GM23338 (cell line): ENCODE results near the gene SYNPR. TPM values are rescaled to one million over a fixed set of nuclear protein-coding genes. Genes with fewer than 3 reads are reported as not detected.

Source experiments
- ATAC-seq: fragments of 200-7000 bp; cut with Tn5 transposase; 3 replicates; pipeline ENCODE4 v1.9.1; 2020
- DNase-seq: peaks from one replicate; pipeline ENCODE4 v3.0.0-alpha.2; 2015; ENCODE audit warnings: low spot score
- H2AFZ ChIP-seq: fragments of 200-600 bp; sonication (generic); 2 replicates; pipeline ENCODE4 v1.8.0; 2016; ENCODE audit warnings: antibody characterized with exemption, mild to moderate bottlenecking, moderate library complexity
- H3F3A ChIP-seq: fragments of 200-600 bp; sonication (generic); replicated peaks from 2 replicates; pipeline ENCODE4 v1.8.0; 2017; ENCODE audit warnings: antibody characterized with exemption, mixed run types, low read depth
- H3K27ac ChIP-seq: fragments of 200-600 bp; sonication (generic); 2 replicates; pipeline ENCODE4 v1.6.1; 2016; ENCODE audit warnings: low read depth
- H3K27me3 ChIP-seq: fragments of 200-600 bp; sonication (generic); 2 replicates; pipeline ENCODE4 v1.8.0; 2016; ENCODE audit warnings: mild to moderate bottlenecking, mixed run types, moderate library complexity; ENCODE audit not compliant: insufficient read depth
- H3K36me3 ChIP-seq: fragments of 200-600 bp; sonication (generic); 2 replicates; pipeline ENCODE4 v1.8.0; 2016; ENCODE audit warnings: mild to moderate bottlenecking; ENCODE audit not compliant: insufficient read depth
- H3K4me1 ChIP-seq: fragments of 200-600 bp; sonication (generic); 2 replicates; pipeline ENCODE4 v1.8.0; 2016; ENCODE audit warnings: mild to moderate bottlenecking, moderate library complexity; ENCODE audit not compliant: insufficient read depth
- H3K4me2 ChIP-seq: fragments of 200-600 bp; sonication (generic); 2 replicates; pipeline ENCODE4 v1.7.1; 2017; ENCODE audit warnings: mixed run types
- H3K4me3 ChIP-seq: fragments of 200-600 bp; sonication (generic); 2 replicates; pipeline ENCODE4 v1.6.1; 2016; ENCODE audit warnings: mixed run types
- H3K79me2 ChIP-seq: fragments of 200-600 bp; sonication (generic); replicated peaks from 2 replicates; pipeline ENCODE4 v1.8.0; 2017; ENCODE audit warnings: mild to moderate bottlenecking; ENCODE audit not compliant: insufficient read depth
- H3K9me2 ChIP-seq: fragments of 200-600 bp; sonication (generic); 2 replicates; pipeline ENCODE4 v1.8.0; 2017; ENCODE audit not compliant: insufficient read depth
- H4K20me1 ChIP-seq: fragments of 200-600 bp; sonication (generic); replicated peaks from 2 replicates; pipeline ENCODE4 v1.8.0; 2017; ENCODE audit warnings: mild to moderate bottlenecking; ENCODE audit not compliant: insufficient read depth
- H3K27ac Mint-ChIP-seq: 2 replicates; pipeline ENCODE4 v1.8.0; 2020; ENCODE audit warnings: inconsistent platforms, mild to moderate bottlenecking, moderate library complexity, mixed read lengths
- H3K27me3 Mint-ChIP-seq: 3 replicates; pipeline ENCODE4 v1.8.0; 2022; ENCODE audit warnings: low read depth, mild to moderate bottlenecking, moderate library complexity, mixed read lengths, inconsistent platforms; ENCODE audit not compliant: insufficient read depth, poor library complexity
- H3K36me3 Mint-ChIP-seq: 3 replicates; pipeline ENCODE4 v1.8.0; 2021; ENCODE audit warnings: low read depth, mild to moderate bottlenecking, inconsistent platforms, moderate library complexity, mixed read lengths
- H3K4me1 Mint-ChIP-seq: 3 replicates; pipeline ENCODE4 v1.8.0; 2020; ENCODE audit warnings: mild to moderate bottlenecking, inconsistent platforms, mixed read lengths
- H3K4me3 Mint-ChIP-seq: 3 replicates; pipeline ENCODE4 v1.8.0; 2021; ENCODE audit warnings: moderate library complexity, mild to moderate bottlenecking, inconsistent platforms, mixed read lengths
- H3K9me3 Mint-ChIP-seq: 3 replicates; pipeline ENCODE4 v1.8.0; 2020; ENCODE audit warnings: moderate library complexity, mild to moderate bottlenecking, inconsistent platforms, mixed read lengths
- CREB1 ChIP-seq: fragments of 250-450 bp; sonication (Bioruptor Pico); IDR thresholded peaks from 2 replicates; pipeline ENCODE4 v1.5.0; 2020; ENCODE audit warnings: low read depth, mild to moderate bottlenecking, moderate library complexity
- EZH2 ChIP-seq: fragments of 200-600 bp; sonication (generic); IDR thresholded peaks from one replicate; pipeline ENCODE4 v1.8.0; 2017; ENCODE audit warnings: antibody characterized with exemption, mild to moderate bottlenecking, low read depth; ENCODE audit not compliant: unreplicated experiment
- EZH2phosphoT487 ChIP-seq: fragments of 200-600 bp; sonication (generic); IDR thresholded peaks from one replicate; pipeline ENCODE4 v1.8.1; 2018; ENCODE audit warnings: antibody characterized with exemption; ENCODE audit not compliant: unreplicated experiment
- JUNB ChIP-seq: IDR thresholded peaks from one replicate; pipeline ENCODE4 v1.6.1; 2016; ENCODE audit warnings: antibody characterized with exemption; ENCODE audit not compliant: unreplicated experiment
- NANOG ChIP-seq: IDR thresholded peaks from 2 replicates; pipeline ENCODE4 v1.6.1; 2016; ENCODE audit warnings: antibody characterized with exemption, borderline replicate concordance
- POLR2AphosphoS5 ChIP-seq: IDR thresholded peaks from 2 replicates; pipeline ENCODE4 v1.6.1; 2016; ENCODE audit warnings: antibody characterized with exemption, low read depth
- STAT1 ChIP-seq: IDR thresholded peaks from one replicate; pipeline ENCODE4 v1.6.1; 2016; ENCODE audit warnings: antibody characterized with exemption; ENCODE audit not compliant: unreplicated experiment
- ZNF114 ChIP-seq: fragments of 250-450 bp; sonication (Bioruptor Pico); IDR thresholded peaks from 2 replicates; pipeline ENCODE4 v1.5.0; 2020; ENCODE audit warnings: mild to moderate bottlenecking, moderate library complexity
- ZNF331 ChIP-seq: fragments of 250-450 bp; sonication (Bioruptor Pico); IDR thresholded peaks from 2 replicates; pipeline ENCODE4 v1.5.0; 2020; ENCODE audit warnings: low read depth, mild to moderate bottlenecking, moderate library complexity
- polyA plus RNA-seq: library from polyadenylated mRNA; unstranded; fragments of >200 nt; fragmentation: Nextera tagmentation; extraction: Ambion mirVana; gene quantifications from 2 replicates; pipeline ENCODE4 v1.2.1, GENCODE V29; 2016
- total RNA-seq: library from RNA; depleted of rRNA; stranded (reverse); fragments of >200 nt; shearing (Covaris generic); gene quantifications from 2 replicates; pipeline ENCODE4 v1.2.3, GENCODE V29; 2014
- TF ChIP-seq, protein P1 (sequence below): IDR thresholded peaks from 2 replicates; pipeline ENCODE4 v1.6.1; 2016; ENCODE audit warnings: antibody characterized with exemption
- TF ChIP-seq, protein P2 (sequence below): fragments of 250-450 bp; sonication (Bioruptor Pico); IDR thresholded peaks from 2 replicates; pipeline ENCODE4 v1.5.0; 2020; ENCODE audit warnings: mild to moderate bottlenecking, moderate library complexity
- TF ChIP-seq, protein P3 (sequence below), 2 experiments: fragments of 200-600 bp in 1 of 2; sonication (generic) in 1 of 2; conservative IDR thresholded peaks; 2 replicates each; pipeline versions ENCODE4 v1.5.1 to v1.6.1; 2016 to 2017; ENCODE audit warnings: antibody characterized with exemption in 2 of 2, low read depth in 2 of 2, mild to moderate bottlenecking in 2 of 2, moderate library complexity in 1 of 2
- TF ChIP-seq, protein P4 (sequence below): IDR thresholded peaks from one replicate; pipeline ENCODE4 v1.6.1; 2018; ENCODE audit warnings: antibody characterized with exemption; ENCODE audit not compliant: unreplicated experiment

Gene SYNPR
- total and polyA plus RNA-seq, 2 experiments from 2014 or later: 0.38 to 0.55 TPM

DNA sequence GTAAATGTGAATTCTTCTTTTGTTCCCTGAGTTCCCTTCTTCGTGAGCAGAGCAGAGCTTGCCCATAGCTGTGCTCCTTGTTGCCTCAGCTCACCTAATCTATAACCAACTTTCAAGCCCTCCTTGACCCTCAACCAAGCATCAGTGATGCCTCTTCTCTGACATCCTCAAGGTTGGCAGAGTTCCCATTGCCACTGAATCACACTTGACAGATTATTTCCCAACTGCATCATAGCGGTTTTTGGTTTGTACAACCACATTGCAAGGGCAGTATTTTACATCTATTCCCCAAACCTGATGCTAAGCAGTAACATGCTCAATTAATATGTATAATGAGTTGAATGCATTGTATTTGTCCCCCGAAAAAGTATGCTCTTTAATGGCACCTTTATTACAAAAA is 241.3 kb downstream of the SYNPR start (continued):
- TF ChIP-seq EZH2: no peak

DNA sequence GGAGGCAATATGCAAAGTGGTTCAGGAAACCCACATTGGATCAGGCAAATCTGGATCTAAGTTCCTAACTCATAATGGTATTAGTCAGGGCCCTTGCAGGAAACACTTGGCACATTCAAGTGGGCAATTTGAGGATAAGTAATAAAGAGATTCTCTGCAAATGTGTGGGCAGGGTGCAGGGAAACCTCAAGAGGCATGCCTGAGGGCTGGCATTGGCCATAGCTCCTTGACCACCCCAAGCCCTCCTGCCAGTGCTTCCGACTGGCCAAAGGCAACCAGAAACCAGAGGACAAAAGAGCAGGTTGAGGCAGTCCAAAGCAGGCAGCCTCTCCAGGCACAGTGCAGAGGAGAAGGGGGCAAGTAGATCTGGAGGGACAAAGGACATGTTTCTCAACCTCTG is 243.5 kb downstream of the SYNPR start:
- H3K27ac Mint-ChIP-seq: no peak overlapping the region

More for the DNA sequence above, 243.5 kb downstream of the SYNPR start:
- no peaks in the 10 kb centered on the region for H3F3A ChIP-seq
- Mint-ChIP-seq H3K9me3 (no peaks in the 10 kb centered on the region), H3K4me1 (peaks cover 7% of the 10 kb centered on the region), H3K4me3 (no peak overlapping the region), H3K36me3 (no peaks in the 10 kb centered on the region), H3K27me3 (peaks cover 2% of the 10 kb centered on the region)
- no peaks in the 10 kb centered on the region for H3K36me3 ChIP-seq
- no peak overlapping the region for H3K27ac ChIP-seq
- H3K79me2 ChIP-seq: no peaks in the 10 kb centered on the region
- H3K4me1 ChIP-seq: peaks cover 9% of the 10 kb centered on the region
- no peak overlapping the region for H3K4me3 ChIP-seq
- H2AFZ ChIP-seq: no peak overlapping the region
- no peak for ATAC-seq
- no peaks in the 10 kb centered on the region for H3K9me2 ChIP-seq
- no peak overlapping the region for H3K4me2 ChIP-seq
- TF ChIP-seq, protein P1, sequence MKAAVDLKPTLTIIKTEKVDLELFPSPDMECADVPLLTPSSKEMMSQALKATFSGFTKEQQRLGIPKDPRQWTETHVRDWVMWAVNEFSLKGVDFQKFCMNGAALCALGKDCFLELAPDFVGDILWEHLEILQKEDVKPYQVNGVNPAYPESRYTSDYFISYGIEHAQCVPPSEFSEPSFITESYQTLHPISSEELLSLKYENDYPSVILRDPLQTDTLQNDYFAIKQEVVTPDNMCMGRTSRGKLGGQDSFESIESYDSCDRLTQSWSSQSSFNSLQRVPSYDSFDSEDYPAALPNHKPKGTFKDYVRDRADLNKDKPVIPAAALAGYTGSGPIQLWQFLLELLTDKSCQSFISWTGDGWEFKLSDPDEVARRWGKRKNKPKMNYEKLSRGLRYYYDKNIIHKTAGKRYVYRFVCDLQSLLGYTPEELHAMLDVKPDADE: no peak
- no peak for TF ChIP-seq EZH2phosphoT487
- TF ChIP-seq EZH2: no peak
- TF ChIP-seq CREB1: no peak
- TF ChIP-seq JUNB: no peak
- TF ChIP-seq ZNF114 (CRISPR knock-in tag): no peak
- TF ChIP-seq POLR2AphosphoS5: no peak
- TF ChIP-seq, protein P2, sequence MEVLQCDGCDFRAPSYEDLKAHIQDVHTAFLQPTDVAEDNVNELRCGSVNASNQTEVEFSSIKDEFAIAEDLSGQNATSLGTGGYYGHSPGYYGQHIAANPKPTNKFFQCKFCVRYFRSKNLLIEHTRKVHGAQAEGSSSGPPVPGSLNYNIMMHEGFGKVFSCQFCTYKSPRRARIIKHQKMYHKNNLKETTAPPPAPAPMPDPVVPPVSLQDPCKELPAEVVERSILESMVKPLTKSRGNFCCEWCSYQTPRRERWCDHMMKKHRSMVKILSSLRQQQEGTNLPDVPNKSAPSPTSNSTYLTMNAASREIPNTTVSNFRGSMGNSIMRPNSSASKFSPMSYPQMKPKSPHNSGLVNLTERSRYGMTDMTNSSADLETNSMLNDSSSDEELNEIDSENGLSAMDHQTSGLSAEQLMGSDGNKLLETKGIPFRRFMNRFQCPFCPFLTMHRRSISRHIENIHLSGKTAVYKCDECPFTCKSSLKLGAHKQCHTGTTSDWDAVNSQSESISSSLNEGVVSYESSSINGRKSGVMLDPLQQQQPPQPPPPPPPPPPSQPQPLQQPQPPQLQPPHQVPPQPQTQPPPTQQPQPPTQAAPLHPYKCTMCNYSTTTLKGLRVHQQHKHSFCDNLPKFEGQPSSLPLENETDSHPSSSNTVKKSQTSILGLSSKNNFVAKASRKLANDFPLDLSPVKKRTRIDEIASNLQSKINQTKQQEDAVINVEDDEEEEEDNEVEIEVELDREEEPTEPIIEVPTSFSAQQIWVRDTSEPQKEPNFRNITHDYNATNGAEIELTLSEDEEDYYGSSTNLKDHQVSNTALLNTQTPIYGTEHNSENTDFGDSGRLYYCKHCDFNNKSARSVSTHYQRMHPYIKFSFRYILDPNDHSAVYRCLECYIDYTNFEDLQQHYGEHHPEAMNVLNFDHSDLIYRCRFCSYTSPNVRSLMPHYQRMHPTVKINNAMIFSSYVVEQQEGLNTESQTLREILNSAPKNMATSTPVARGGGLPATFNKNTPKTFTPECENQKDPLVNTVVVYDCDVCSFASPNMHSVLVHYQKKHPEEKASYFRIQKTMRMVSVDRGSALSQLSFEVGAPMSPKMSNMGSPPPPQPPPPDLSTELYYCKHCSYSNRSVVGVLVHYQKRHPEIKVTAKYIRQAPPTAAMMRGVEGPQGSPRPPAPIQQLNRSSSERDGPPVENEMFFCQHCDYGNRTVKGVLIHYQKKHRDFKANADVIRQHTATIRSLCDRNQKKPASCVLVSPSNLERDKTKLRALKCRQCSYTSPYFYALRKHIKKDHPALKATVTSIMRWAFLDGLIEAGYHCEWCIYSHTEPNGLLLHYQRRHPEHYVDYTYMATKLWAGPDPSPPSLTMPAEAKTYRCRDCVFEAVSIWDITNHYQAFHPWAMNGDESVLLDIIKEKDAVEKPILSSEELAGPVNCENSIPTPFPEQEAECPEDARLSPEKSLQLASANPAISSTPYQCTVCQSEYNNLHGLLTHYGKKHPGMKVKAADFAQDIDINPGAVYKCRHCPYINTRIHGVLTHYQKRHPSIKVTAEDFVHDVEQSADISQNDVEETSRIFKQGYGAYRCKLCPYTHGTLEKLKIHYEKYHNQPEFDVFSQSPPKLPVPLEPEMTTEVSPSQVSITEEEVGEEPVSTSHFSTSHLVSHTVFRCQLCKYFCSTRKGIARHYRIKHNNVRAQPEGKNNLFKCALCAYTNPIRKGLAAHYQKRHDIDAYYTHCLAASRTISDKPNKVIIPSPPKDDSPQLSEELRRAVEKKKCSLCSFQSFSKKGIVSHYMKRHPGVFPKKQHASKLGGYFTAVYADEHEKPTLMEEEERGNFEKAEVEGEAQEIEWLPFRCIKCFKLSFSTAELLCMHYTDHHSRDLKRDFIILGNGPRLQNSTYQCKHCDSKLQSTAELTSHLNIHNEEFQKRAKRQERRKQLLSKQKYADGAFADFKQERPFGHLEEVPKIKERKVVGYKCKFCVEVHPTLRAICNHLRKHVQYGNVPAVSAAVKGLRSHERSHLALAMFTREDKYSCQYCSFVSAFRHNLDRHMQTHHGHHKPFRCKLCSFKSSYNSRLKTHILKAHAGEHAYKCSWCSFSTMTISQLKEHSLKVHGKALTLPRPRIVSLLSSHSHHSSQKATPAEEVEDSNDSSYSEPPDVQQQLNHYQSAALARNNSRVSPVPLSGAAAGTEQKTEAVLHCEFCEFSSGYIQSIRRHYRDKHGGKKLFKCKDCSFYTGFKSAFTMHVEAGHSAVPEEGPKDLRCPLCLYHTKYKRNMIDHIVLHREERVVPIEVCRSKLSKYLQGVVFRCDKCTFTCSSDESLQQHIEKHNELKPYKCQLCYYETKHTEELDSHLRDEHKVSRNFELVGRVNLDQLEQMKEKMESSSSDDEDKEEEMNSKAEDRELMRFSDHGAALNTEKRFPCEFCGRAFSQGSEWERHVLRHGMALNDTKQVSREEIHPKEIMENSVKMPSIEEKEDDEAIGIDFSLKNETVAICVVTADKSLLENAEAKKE (CRISPR knock-in tag): no peak
- TF ChIP-seq, protein P3, sequence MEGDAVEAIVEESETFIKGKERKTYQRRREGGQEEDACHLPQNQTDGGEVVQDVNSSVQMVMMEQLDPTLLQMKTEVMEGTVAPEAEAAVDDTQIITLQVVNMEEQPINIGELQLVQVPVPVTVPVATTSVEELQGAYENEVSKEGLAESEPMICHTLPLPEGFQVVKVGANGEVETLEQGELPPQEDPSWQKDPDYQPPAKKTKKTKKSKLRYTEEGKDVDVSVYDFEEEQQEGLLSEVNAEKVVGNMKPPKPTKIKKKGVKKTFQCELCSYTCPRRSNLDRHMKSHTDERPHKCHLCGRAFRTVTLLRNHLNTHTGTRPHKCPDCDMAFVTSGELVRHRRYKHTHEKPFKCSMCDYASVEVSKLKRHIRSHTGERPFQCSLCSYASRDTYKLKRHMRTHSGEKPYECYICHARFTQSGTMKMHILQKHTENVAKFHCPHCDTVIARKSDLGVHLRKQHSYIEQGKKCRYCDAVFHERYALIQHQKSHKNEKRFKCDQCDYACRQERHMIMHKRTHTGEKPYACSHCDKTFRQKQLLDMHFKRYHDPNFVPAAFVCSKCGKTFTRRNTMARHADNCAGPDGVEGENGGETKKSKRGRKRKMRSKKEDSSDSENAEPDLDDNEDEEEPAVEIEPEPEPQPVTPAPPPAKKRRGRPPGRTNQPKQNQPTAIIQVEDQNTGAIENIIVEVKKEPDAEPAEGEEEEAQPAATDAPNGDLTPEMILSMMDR (conservative IDR thresholded peaks at IDR 0.05; ENCODE audit: low read depth in 2 of 2): no peak
- TF ChIP-seq NANOG: no peak
- no peak for TF ChIP-seq STAT1
- TF ChIP-seq ZNF331 (CRISPR knock-in tag): no peak
- TF ChIP-seq, protein P4, sequence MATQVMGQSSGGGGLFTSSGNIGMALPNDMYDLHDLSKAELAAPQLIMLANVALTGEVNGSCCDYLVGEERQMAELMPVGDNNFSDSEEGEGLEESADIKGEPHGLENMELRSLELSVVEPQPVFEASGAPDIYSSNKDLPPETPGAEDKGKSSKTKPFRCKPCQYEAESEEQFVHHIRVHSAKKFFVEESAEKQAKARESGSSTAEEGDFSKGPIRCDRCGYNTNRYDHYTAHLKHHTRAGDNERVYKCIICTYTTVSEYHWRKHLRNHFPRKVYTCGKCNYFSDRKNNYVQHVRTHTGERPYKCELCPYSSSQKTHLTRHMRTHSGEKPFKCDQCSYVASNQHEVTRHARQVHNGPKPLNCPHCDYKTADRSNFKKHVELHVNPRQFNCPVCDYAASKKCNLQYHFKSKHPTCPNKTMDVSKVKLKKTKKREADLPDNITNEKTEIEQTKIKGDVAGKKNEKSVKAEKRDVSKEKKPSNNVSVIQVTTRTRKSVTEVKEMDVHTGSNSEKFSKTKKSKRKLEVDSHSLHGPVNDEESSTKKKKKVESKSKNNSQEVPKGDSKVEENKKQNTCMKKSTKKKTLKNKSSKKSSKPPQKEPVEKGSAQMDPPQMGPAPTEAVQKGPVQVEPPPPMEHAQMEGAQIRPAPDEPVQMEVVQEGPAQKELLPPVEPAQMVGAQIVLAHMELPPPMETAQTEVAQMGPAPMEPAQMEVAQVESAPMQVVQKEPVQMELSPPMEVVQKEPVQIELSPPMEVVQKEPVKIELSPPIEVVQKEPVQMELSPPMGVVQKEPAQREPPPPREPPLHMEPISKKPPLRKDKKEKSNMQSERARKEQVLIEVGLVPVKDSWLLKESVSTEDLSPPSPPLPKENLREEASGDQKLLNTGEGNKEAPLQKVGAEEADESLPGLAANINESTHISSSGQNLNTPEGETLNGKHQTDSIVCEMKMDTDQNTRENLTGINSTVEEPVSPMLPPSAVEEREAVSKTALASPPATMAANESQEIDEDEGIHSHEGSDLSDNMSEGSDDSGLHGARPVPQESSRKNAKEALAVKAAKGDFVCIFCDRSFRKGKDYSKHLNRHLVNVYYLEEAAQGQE: no peak
- H3K27me3 ChIP-seq: no peaks in the 10 kb centered on the region
- DNase-seq: no peak
- no peaks in the 10 kb centered on the region for H4K20me1 ChIP-seq
